Measurements from ENCODE around the gene NKAPD1. TPM values are rescaled to one million over a fixed set of nuclear protein-coding genes. Genes with fewer than 3 reads are reported as not detected.
A peak's percentile ranks its signal among the peaks of the same experiment; 100 is the strongest.

The NKAPD1 gene
- total and polyA plus RNA-seq, 9 of the 15 experiments (the other 6 are each of a cell fraction or from before 2014, with no cell fraction given), result 14.1 to 73.5 (median 29.3) TPM

GRCh38 chr11:112024773-112025678 is 49.1 kb upstream of the NKAPD1 start, which contains the start of gene DLAT (continued):
- TF ChIP-seq ZNF609 (CRISPR knock-in tag; IDR thresholded peaks at IDR 0.05; ENCODE audit: borderline replicate concordance) (no peak), BRD4 (IDR thresholded peaks at IDR 0.05) (peak; percentile 86; the same call in 1 of the 2 replicates), KDM2B (CRISPR knock-in tag; IDR thresholded peaks at IDR 0.05) (no peak), MEIS2 (IDR thresholded peaks at IDR 0.05; ENCODE audit: partially characterized antibody) (no peak), L3MBTL2 (IDR thresholded peaks at IDR 0.05) (peak; percentile 84), HNRNPH1 (optimal IDR thresholded peaks at IDR 0.05; ENCODE audit: low read depth, low read length) (no peak), ADNP (tag; IDR thresholded peaks at IDR 0.05) (no peak), FOXP4 (CRISPR knock-in tag; IDR thresholded peaks at IDR 0.05; ENCODE audit: borderline replicate concordance) (no peak), TFAP4 (CRISPR knock-in tag; IDR thresholded peaks at IDR 0.05; ENCODE audit: borderline replicate concordance) (peak; percentile 73; the same call in 1 of the 2 replicates), ZC3H8 (IDR thresholded peaks at IDR 0.05) (0 out of 2 replicates have a peak, but pooled peaks have one; percentile 50), SRSF3 (IDR thresholded peaks at IDR 0.05; ENCODE audit: insufficient read depth, low read length) (no peak), RHOXF2B (CRISPR knock-in tag; conservative IDR thresholded peaks at IDR 0.05) (no peak), ZNF324 (CRISPR knock-in tag; IDR thresholded peaks at IDR 0.05) (no peak), ZNF280B (CRISPR knock-in tag; IDR thresholded peaks at IDR 0.05) (no peak), SUPT5H (IDR thresholded peaks at IDR 0.05) (peak; percentile 98), FOXJ3 (CRISPR knock-in tag; IDR thresholded peaks at IDR 0.05) (no peak), ERF (CRISPR knock-in tag; IDR thresholded peaks at IDR 0.05) (peak; percentile 11; the same call in 1 of the 2 replicates), WHSC1 (IDR thresholded peaks at IDR 0.05; ENCODE audit: low read length) (no peak)
